Uterus (tissue), 2 donors: ENCODE data around the gene ZNF319.

Source experiments
- CTCF ChIP-seq, 4 experiments: fragments of 200-600 bp in 2 of 4; fragments of 450-650 bp in 2 of 4; sonication (generic) in 2 of 4; IDR thresholded peaks; one replicate each; pipeline ENCODE4 v1.5.1; 2016 to 2019; ENCODE audit warnings: antibody characterized with exemption in 4 of 4, mild to moderate bottlenecking in 2 of 4, moderate library complexity in 1 of 4
- POLR2A ChIP-seq, 2 donors: fragments of 450-650 bp; IDR thresholded peaks; one replicate each; pipeline ENCODE4 v1.6.1; 2016; ENCODE audit warnings: antibody characterized with exemption in 2 of 2, mild to moderate bottlenecking in 1 of 2, moderate library complexity in 1 of 2

GRCh38 chr16:58049232-58050185, 49.0 kb upstream of the ZNF319 start:
- TF ChIP-seq CTCF (IDR thresholded peaks at IDR 0.05) (no peak), POLR2A (IDR thresholded peaks at IDR 0.05) (no peak)
